ENCODE data around the gene NCK2.

GRCh38 chr2:105895990-105896764 is 151.5 kb downstream of the NCK2 start:
- TF ChIP-seq, protein P1, sequence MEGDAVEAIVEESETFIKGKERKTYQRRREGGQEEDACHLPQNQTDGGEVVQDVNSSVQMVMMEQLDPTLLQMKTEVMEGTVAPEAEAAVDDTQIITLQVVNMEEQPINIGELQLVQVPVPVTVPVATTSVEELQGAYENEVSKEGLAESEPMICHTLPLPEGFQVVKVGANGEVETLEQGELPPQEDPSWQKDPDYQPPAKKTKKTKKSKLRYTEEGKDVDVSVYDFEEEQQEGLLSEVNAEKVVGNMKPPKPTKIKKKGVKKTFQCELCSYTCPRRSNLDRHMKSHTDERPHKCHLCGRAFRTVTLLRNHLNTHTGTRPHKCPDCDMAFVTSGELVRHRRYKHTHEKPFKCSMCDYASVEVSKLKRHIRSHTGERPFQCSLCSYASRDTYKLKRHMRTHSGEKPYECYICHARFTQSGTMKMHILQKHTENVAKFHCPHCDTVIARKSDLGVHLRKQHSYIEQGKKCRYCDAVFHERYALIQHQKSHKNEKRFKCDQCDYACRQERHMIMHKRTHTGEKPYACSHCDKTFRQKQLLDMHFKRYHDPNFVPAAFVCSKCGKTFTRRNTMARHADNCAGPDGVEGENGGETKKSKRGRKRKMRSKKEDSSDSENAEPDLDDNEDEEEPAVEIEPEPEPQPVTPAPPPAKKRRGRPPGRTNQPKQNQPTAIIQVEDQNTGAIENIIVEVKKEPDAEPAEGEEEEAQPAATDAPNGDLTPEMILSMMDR (IDR thresholded peaks at IDR 0.05; ENCODE audit: low read length), result no peak
- no peak for TF ChIP-seq EZH2phosphoT487 (IDR thresholded peaks at IDR 0.05; ENCODE audit: low read length)

All from MM.1S (cell line).